Measurements from ENCODE around the gene NFATC3.

The NFATC3 gene

DNA sequence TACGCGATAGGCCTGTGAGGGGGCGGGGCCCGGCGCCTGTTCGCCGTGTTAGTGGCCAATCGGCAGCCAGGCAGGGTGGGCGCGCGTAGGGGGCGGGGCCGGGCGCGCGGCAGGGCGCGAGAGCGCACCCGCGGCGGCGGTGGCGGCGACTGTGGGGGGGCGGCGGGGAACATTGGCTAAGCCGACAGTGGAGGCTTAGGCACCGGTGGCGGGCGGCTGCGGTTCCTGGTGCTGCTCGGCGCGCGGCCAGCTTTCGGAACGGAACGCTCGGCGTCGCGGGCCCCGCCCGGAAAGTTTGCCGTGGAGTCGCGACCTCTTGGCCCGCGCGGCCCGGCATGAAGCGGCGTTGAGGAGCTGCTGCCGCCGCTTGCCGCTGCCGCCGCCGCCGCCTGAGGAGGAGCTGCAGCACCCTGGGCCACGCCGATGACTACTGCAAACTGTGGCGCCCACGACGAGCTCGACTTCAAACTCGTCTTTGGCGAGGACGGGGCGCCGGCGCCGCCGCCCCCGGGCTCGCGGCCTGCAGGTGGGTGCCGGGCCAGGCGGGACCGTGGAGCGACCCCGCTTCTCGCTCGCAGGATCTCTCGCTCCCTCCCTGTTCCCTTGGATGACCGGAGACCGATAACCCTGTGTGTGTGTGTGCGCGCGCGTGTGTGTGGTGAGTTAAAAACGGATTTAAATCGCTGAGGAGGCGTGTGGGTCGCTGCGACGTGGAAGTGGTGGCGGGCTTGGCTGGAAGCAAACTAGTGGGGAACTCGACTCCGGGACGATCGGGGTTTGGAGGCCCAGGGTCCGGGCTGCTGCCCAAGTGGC lies at the start of gene NFATC3:
Gene NFATC3 (plus strand): TSS at position 112 of the 813 bp plus-strand sequence. CDS start 312 bp downstream, at position 424.
- no peak for TF ChIP-seq Cebpa-rat (IDR thresholded peaks at IDR 0.05)
- no peaks in the 10 kb centered on the region for H3K36me3 ChIP-seq
- H3K27ac ChIP-seq: peak within 1 kb of the TSS; percentile 95
- peak within 1 kb of the TSS; percentile 91 for H3K4me2 ChIP-seq
- peaks cover 40% of the 10 kb centered on the region for H4K20me1 ChIP-seq
- peak within 1 kb of the TSS; percentile 89 for H3K4me3 ChIP-seq
- peaks cover 79% of the 10 kb centered on the region for H3K4me1 ChIP-seq
- peak within 1 kb of the TSS; percentile 91 for H3K9ac ChIP-seq
- H3K27me3 ChIP-seq: no peaks in the 10 kb centered on the region
- no peaks in the 10 kb centered on the region for H3K9me3 ChIP-seq

- no peak overlapping the region for H3K9ac ChIP-seq
- 0 out of 2 replicates have a peak, but pooled peaks cover 6% of the 10 kb centered on the region for H4K20me1 ChIP-seq
- no peaks in the 10 kb centered on the region for H3K27me3 ChIP-seq
- no peaks in the 10 kb centered on the region for H3K9me3 ChIP-seq
- no peak overlapping the region for H3K4me3 ChIP-seq
- peaks cover 70% of the 10 kb centered on the region for H3K36me3 ChIP-seq
- no peak overlapping the region for H3K4me2 ChIP-seq
- H3K4me1 ChIP-seq: no peaks in the 10 kb centered on the region
- no peak overlapping the region for H3K27ac ChIP-seq
- no peak for TF ChIP-seq Cebpa-rat (IDR thresholded peaks at IDR 0.05)
Measured at GRCh38 chr16:68037841-68038597, 47.2 kb upstream of the NFATC3 start.

DNA sequence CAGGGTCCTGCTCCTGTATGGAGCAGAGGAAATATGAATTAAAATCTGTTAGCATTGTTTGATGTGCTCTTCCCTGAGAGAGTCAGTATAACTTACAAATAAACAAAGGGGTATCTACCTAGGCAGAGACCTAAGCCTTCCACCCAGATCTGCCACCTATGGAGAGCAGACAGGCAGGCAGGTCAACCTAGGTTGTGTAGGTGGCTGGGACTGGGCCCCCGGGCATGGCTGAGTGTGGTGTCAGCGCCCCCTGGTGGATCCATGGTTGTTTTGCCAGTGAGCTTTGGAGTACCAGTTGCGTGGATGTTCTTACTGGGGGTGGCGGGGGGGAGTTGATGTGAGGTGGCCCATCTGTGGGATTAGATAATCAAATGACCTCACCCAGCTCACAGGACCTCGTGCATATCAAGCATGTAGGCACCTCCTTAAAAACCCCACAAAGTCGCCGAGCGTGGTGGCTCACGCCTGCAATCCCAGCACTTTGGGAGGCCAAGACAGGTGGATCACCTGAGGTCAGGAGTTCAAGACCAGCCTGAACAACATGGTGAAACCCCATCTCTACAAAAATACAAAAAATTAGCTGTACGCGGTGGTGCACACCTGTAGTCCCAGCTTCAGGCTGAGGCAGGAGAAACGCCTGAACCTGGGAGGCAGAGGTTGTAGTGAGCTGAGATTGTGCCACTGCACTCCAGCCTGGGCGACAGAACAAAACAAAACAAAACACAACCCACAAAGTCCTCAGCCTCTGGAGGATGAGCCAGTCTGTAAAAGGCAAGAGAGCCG lies 44.5 kb upstream of the NFATC3 start:
- Histone ChIP-seq H3K9me3 (no peaks in the 10 kb centered on the region), H3K4me1 (no peaks in the 10 kb centered on the region), H4K20me1 (0 out of 2 replicates have a peak, but pooled peaks cover 6% of the 10 kb centered on the region), H3K4me2 (no peak overlapping the region), H3K9ac (no peak overlapping the region), H3K4me3 (no peak overlapping the region), H3K27ac (no peak overlapping the region), H3K36me3 (peaks cover 81% of the 10 kb centered on the region), H3K27me3 (no peaks in the 10 kb centered on the region)
- TF ChIP-seq Cebpa-rat (IDR thresholded peaks at IDR 0.05): no peak

DNA sequence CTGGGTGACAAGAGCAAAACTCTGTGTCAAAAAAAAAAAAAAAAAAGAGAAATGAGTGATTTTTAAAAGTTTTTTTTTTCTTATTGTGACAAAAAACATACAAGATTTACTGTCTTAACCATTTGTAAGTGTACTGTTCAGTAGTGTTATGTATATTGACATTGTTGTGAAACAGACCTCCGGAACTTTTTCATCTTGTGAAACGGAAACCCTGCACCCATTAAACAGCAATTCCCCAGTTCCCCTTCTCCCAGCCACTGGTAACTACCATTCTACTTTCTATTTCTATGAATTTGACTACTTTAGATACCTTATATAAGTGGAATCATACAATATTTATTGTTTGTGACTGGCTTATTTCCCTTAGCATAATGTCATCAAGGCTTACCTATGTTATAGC lies 43.4 kb upstream of the NFATC3 start:
- no peak overlapping the region for H3K4me3 ChIP-seq
- 0 out of 2 replicates have a peak, but pooled peaks cover 6% of the 10 kb centered on the region for H4K20me1 ChIP-seq
- H3K9ac ChIP-seq: no peak overlapping the region
- H3K36me3 ChIP-seq: peaks cover 80% of the 10 kb centered on the region
- H3K4me2 ChIP-seq: no peak overlapping the region
- no peaks in the 10 kb centered on the region for H3K4me1 ChIP-seq
- H3K27me3 ChIP-seq: no peaks in the 10 kb centered on the region
- no peak overlapping the region for H3K27ac ChIP-seq
- H3K9me3 ChIP-seq: no peaks in the 10 kb centered on the region
- no peak for TF ChIP-seq Cebpa-rat (IDR thresholded peaks at IDR 0.05)

- no peaks in the 10 kb centered on the region for H3K9me3 ChIP-seq
- H3K4me3 ChIP-seq: no peak overlapping the region
- no peaks in the 10 kb centered on the region for H3K27me3 ChIP-seq
- H3K27ac ChIP-seq: no peak overlapping the region
- no peaks in the 10 kb centered on the region for H3K4me1 ChIP-seq
- H3K4me2 ChIP-seq: no peak overlapping the region
- TF ChIP-seq Cebpa-rat (IDR thresholded peaks at IDR 0.05): no peak
- no peak overlapping the region for H3K9ac ChIP-seq
- peaks cover 86% of the 10 kb centered on the region for H3K36me3 ChIP-seq
- H4K20me1 ChIP-seq: 0 out of 2 replicates have a peak, but pooled peaks cover 1% of the 10 kb centered on the region
Measured at GRCh38 chr16:68046106-68046505, 39.1 kb upstream of the NFATC3 start.

DNA sequence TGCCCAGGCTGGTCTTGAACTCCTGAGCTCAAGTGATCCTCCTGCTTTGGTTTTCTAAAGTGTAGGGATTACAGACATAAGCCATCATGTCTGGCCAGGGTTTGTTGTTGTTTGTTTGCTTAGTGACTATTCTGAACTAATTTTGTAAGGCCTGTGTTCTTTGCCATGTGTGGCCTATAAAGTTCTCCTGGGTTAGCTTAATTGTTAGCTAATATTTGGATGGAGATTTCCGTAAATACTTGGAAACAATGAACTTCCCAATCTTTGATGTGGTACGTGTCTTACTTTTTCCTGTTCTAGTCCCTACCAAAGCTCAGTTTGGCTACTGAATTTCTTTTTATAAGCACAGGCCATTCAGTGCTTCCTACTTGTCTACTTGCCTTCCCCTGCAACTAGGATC lies 37.2 kb upstream of the NFATC3 start:
- no peaks in the 10 kb centered on the region for H4K20me1 ChIP-seq
- peaks cover 87% of the 10 kb centered on the region for H3K36me3 ChIP-seq
- H3K4me1 ChIP-seq: no peaks in the 10 kb centered on the region
- no peak overlapping the region for H3K4me3 ChIP-seq
- no peaks in the 10 kb centered on the region for H3K9me3 ChIP-seq
- H3K9ac ChIP-seq: no peak overlapping the region
- H3K27ac ChIP-seq: no peak overlapping the region
- no peak overlapping the region for H3K4me2 ChIP-seq
- no peaks in the 10 kb centered on the region for H3K27me3 ChIP-seq
- no peak for TF ChIP-seq Cebpa-rat (IDR thresholded peaks at IDR 0.05)

GRCh38 chr16:68049449-68049848 lies 35.7 kb upstream of the NFATC3 start:
- H4K20me1 ChIP-seq: no peaks in the 10 kb centered on the region
- no peak overlapping the region for H3K27ac ChIP-seq
- TF ChIP-seq Cebpa-rat (IDR thresholded peaks at IDR 0.05): no peak
- H3K4me1 ChIP-seq: no peaks in the 10 kb centered on the region
- H3K9me3 ChIP-seq: no peaks in the 10 kb centered on the region
- no peak overlapping the region for H3K4me3 ChIP-seq
- H3K9ac ChIP-seq: no peak overlapping the region
- no peak overlapping the region for H3K4me2 ChIP-seq
- peaks cover 89% of the 10 kb centered on the region for H3K36me3 ChIP-seq
- H3K27me3 ChIP-seq: no peaks in the 10 kb centered on the region

DNA sequence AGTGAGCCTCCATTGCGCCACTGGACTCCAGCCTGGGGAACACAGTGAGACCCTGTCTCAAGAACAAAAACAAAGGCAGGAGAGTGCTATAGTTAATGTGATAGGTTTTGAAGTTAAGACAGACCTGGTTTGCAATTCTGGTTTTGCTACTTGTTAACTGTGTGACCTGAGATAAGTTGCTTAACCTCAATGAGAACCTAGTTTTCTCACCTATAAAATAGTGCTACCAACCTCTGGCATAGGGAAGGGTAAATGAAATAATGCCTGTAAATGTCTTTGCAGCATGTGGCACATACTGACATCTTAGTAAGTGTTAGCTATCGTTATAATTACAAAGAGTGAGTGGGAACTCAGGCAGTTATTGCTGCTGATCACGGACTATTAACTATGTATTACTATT lies 29.8 kb upstream of the NFATC3 start:
- no peak for TF ChIP-seq Cebpa-rat (IDR thresholded peaks at IDR 0.05)
- H3K9ac ChIP-seq: no peak overlapping the region
- no peaks in the 10 kb centered on the region for H4K20me1 ChIP-seq
- H3K4me1 ChIP-seq: no peaks in the 10 kb centered on the region
- peaks cover 88% of the 10 kb centered on the region for H3K36me3 ChIP-seq
- no peak overlapping the region for H3K4me2 ChIP-seq
- no peak overlapping the region for H3K4me3 ChIP-seq
- no peak overlapping the region for H3K27ac ChIP-seq
- no peaks in the 10 kb centered on the region for H3K9me3 ChIP-seq
- H3K27me3 ChIP-seq: no peaks in the 10 kb centered on the region

GRCh38 chr16:68059804-68060203 lies 25.4 kb upstream of the NFATC3 start:
- Histone ChIP-seq H3K27me3 (no peaks in the 10 kb centered on the region), H3K4me3 (no peak overlapping the region), H4K20me1 (0 out of 2 replicates have a peak, but pooled peaks cover 7% of the 10 kb centered on the region), H3K4me1 (peaks cover 14% of the 10 kb centered on the region), H3K27ac (no peak overlapping the region), H3K4me2 (no peak overlapping the region), H3K36me3 (peaks cover 78% of the 10 kb centered on the region), H3K9me3 (no peaks in the 10 kb centered on the region), H3K9ac (no peak overlapping the region)
- TF ChIP-seq Cebpa-rat (IDR thresholded peaks at IDR 0.05): no peak

All from BLaER1 (cell line).